HepG2 (cell line): ENCODE measurements around the gene MAPKAPK3. TPM values are rescaled to one million over a fixed set of nuclear protein-coding genes. Genes with fewer than 3 reads are reported as not detected.

Source experiments
- ARHGAP35 ChIP-seq: sonication (generic); formaldehyde crosslinking; IDR thresholded peaks from 2 replicates; pipeline ENCODE4 v1.9.0; 2022; ENCODE audit warnings: mild to moderate bottlenecking, inconsistent platforms, moderate library complexity, missing genetic modification reagents, borderline replicate concordance
- IKZF1 ChIP-seq: fragments of 450-650 bp; IDR thresholded peaks from 2 replicates; pipeline ENCODE4 v1.7.1; 2016
- KLF15 ChIP-seq: sonication (generic); formaldehyde crosslinking; IDR thresholded peaks from 2 replicates; pipeline ENCODE4 v1.8.1; 2023; ENCODE audit warnings: borderline replicate concordance, mild to moderate bottlenecking, inconsistent platforms, missing genetic modification reagents, mixed read lengths
- KLF9 ChIP-seq: IDR thresholded peaks from 2 replicates; pipeline ENCODE4 v1.6.1; 2016; ENCODE audit warnings: low read depth
- NCOA5 ChIP-seq: sonication (generic); formaldehyde crosslinking; IDR thresholded peaks from 2 replicates; pipeline ENCODE4 v1.4.0; 2020; ENCODE audit warnings: missing genetic modification reagents
- WIZ ChIP-seq: sonication (generic); formaldehyde crosslinking; IDR thresholded peaks from 2 replicates; pipeline ENCODE4 v1.5.1; 2020; ENCODE audit warnings: mild to moderate bottlenecking, missing genetic modification reagents
- YEATS4 ChIP-seq: sonication (generic); formaldehyde crosslinking; IDR thresholded peaks from 2 replicates; pipeline ENCODE4 v1.4.0; 2020; ENCODE audit warnings: missing genetic modification reagents, borderline replicate concordance
- ZNF549 ChIP-seq: sonication (generic); formaldehyde crosslinking; IDR thresholded peaks from 2 replicates; pipeline ENCODE4 v1.5.0; 2020; ENCODE audit warnings: missing genetic modification reagents
- ZNF570 ChIP-seq: sonication (generic); formaldehyde crosslinking; IDR thresholded peaks from 2 replicates; pipeline ENCODE4 v1.4.0; 2020; ENCODE audit warnings: mild to moderate bottlenecking, missing genetic modification reagents, borderline replicate concordance
- ZNF7 ChIP-seq: IDR thresholded peaks from 2 replicates; pipeline ENCODE4 v1.6.1; 2016; ENCODE audit warnings: missing biosample characterization, missing genetic modification reagents
- polyA plus RNA-seq, 8 experiments: library from polyadenylated mRNA; depleted of rRNA in 3 of 8; stranded (reverse) in 7 of 8; unstranded in 1 of 8; fragments of >200 nt; fragmentation: Illumina TruSeq in 4 of 8; extraction: Trizol in 4 of 8; gene quantifications; 2 replicates each; pipeline versions ENCODE4 v1.2.1 to v1.2.3, GENCODE V29; 2011 to 2016; ENCODE audit warnings: low read depth in 4 of 8, missing spikeins in 1 of 8, mixed read lengths in 1 of 8; ENCODE audit not compliant: insufficient read depth in 1 of 8
- total RNA-seq, 5 experiments: library from RNA; depleted of rRNA; stranded (reverse); fragments of >200 nt; fragmentation: Illumina TruSeq; extraction: Trizol; gene quantifications; 2 replicates each; pipeline ENCODE4 v1.2.3, GENCODE V29; 2016; ENCODE audit warnings: low read depth in 1 of 5
- TF ChIP-seq, protein P1 (sequence below): sonication (generic); formaldehyde crosslinking; IDR thresholded peaks from 2 replicates; pipeline ENCODE4 v1.4.0; 2020; ENCODE audit warnings: missing genetic modification reagents
- TF ChIP-seq, protein P2 (sequence below): sonication (generic); formaldehyde crosslinking; IDR thresholded peaks from 2 replicates; pipeline ENCODE4 v1.4.0; 2020; ENCODE audit warnings: missing genetic modification reagents, low read depth, mild to moderate bottlenecking, borderline replicate concordance
- TF ChIP-seq, protein P3 (sequence below): sonication (generic); formaldehyde crosslinking; IDR thresholded peaks from 2 replicates; pipeline ENCODE4 v1.4.0; 2020; ENCODE audit warnings: missing genetic modification reagents
- TF ChIP-seq, protein P4 (sequence below): IDR thresholded peaks from 2 replicates; pipeline ENCODE4 v1.6.1; 2016; ENCODE audit warnings: low read depth, missing genetic modification reagents, missing compliant biosample characterization
- TF ChIP-seq, protein P5 (sequence below): sonication (generic); formaldehyde crosslinking; conservative IDR thresholded peaks from 2 replicates; pipeline ENCODE4 v1.4.0; 2020; ENCODE audit warnings: missing genetic modification reagents
- TF ChIP-seq, protein P6 (sequence below): IDR thresholded peaks from 2 replicates; pipeline ENCODE4 v1.6.1; 2012; ENCODE audit warnings: inconsistent platforms

Gene MAPKAPK3
- total and polyA plus RNA-seq, 2 of the 13 experiments (the other 11 are each of a cell fraction or from before 2014, with no cell fraction given), result 39.9 to 41.2 TPM

DNA sequence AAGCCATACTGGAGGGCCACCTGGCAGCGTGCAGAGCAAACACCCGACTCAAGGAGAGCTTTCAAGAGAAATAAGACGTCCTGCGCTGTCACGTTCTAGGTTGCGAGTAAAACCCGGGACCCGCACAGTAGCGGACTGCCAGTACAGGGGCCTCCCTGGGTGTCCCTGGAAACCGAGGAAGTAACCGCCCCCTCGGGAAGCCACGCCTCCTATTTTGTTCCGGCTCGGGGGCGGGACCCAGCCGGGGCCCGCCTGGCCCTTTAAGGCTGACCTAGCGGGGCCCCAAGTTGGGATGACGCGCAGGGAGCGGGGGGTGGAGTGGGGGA is 218 bp upstream of the MAPKAPK3 start (continued):
- TF ChIP-seq, protein P1, sequence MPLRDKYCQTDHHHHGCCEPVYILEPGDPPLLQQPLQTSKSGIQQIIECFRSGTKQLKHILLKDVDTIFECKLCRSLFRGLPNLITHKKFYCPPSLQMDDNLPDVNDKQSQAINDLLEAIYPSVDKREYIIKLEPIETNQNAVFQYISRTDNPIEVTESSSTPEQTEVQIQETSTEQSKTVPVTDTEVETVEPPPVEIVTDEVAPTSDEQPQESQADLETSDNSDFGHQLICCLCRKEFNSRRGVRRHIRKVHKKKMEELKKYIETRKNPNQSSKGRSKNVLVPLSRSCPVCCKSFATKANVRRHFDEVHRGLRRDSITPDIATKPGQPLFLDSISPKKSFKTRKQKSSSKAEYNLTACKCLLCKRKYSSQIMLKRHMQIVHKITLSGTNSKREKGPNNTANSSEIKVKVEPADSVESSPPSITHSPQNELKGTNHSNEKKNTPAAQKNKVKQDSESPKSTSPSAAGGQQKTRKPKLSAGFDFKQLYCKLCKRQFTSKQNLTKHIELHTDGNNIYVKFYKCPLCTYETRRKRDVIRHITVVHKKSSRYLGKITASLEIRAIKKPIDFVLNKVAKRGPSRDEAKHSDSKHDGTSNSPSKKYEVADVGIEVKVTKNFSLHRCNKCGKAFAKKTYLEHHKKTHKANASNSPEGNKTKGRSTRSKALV (CRISPR knock-in tag), result no peak
- TF ChIP-seq, protein P2, sequence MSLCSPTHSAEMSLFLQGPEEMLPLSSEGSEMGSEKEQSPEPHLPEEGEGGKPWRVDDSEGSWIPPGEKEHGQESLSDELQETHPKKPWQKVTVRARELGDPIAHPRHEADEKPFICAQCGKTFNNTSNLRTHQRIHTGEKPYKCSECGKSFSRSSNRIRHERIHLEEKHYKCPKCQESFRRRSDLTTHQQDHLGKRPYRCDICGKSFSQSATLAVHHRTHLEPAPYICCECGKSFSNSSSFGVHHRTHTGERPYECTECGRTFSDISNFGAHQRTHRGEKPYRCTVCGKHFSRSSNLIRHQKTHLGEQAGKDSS (CRISPR knock-in tag), result no peak
- TF ChIP-seq WIZ, result no peak
- no peak for TF ChIP-seq ARHGAP35 (CRISPR knock-in tag)
- no peak for TF ChIP-seq YEATS4
- TF ChIP-seq ZNF7, result no peak
- no peak for TF ChIP-seq ZNF570 (CRISPR knock-in tag)
- no peak for TF ChIP-seq KLF15 (CRISPR knock-in tag)
- TF ChIP-seq, protein P3, sequence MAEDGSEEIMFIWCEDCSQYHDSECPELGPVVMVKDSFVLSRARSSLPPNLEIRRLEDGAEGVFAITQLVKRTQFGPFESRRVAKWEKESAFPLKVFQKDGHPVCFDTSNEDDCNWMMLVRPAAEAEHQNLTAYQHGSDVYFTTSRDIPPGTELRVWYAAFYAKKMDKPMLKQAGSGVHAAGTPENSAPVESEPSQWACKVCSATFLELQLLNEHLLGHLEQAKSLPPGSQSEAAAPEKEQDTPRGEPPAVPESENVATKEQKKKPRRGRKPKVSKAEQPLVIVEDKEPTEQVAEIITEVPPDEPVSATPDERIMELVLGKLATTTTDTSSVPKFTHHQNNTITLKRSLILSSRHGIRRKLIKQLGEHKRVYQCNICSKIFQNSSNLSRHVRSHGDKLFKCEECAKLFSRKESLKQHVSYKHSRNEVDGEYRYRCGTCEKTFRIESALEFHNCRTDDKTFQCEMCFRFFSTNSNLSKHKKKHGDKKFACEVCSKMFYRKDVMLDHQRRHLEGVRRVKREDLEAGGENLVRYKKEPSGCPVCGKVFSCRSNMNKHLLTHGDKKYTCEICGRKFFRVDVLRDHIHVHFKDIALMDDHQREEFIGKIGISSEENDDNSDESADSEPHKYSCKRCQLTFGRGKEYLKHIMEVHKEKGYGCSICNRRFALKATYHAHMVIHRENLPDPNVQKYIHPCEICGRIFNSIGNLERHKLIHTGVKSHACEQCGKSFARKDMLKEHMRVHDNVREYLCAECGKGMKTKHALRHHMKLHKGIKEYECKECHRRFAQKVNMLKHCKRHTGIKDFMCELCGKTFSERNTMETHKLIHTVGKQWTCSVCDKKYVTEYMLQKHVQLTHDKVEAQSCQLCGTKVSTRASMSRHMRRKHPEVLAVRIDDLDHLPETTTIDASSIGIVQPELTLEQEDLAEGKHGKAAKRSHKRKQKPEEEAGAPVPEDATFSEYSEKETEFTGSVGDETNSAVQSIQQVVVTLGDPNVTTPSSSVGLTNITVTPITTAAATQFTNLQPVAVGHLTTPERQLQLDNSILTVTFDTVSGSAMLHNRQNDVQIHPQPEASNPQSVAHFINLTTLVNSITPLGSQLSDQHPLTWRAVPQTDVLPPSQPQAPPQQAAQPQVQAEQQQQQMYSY (CRISPR knock-in tag), result peak; percentile 92
- no peak for TF ChIP-seq NCOA5 (CRISPR knock-in tag)
- TF ChIP-seq, protein P4, sequence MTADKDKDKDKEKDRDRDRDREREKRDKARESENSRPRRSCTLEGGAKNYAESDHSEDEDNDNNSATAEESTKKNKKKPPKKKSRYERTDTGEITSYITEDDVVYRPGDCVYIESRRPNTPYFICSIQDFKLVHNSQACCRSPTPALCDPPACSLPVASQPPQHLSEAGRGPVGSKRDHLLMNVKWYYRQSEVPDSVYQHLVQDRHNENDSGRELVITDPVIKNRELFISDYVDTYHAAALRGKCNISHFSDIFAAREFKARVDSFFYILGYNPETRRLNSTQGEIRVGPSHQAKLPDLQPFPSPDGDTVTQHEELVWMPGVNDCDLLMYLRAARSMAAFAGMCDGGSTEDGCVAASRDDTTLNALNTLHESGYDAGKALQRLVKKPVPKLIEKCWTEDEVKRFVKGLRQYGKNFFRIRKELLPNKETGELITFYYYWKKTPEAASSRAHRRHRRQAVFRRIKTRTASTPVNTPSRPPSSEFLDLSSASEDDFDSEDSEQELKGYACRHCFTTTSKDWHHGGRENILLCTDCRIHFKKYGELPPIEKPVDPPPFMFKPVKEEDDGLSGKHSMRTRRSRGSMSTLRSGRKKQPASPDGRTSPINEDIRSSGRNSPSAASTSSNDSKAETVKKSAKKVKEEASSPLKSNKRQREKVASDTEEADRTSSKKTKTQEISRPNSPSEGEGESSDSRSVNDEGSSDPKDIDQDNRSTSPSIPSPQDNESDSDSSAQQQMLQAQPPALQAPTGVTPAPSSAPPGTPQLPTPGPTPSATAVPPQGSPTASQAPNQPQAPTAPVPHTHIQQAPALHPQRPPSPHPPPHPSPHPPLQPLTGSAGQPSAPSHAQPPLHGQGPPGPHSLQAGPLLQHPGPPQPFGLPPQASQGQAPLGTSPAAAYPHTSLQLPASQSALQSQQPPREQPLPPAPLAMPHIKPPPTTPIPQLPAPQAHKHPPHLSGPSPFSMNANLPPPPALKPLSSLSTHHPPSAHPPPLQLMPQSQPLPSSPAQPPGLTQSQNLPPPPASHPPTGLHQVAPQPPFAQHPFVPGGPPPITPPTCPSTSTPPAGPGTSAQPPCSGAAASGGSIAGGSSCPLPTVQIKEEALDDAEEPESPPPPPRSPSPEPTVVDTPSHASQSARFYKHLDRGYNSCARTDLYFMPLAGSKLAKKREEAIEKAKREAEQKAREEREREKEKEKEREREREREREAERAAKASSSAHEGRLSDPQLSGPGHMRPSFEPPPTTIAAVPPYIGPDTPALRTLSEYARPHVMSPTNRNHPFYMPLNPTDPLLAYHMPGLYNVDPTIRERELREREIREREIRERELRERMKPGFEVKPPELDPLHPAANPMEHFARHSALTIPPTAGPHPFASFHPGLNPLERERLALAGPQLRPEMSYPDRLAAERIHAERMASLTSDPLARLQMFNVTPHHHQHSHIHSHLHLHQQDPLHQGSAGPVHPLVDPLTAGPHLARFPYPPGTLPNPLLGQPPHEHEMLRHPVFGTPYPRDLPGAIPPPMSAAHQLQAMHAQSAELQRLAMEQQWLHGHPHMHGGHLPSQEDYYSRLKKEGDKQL (CRISPR knock-in tag), result no peak
- no peak for TF ChIP-seq KLF9 (CRISPR knock-in tag)
- TF ChIP-seq, protein P5, sequence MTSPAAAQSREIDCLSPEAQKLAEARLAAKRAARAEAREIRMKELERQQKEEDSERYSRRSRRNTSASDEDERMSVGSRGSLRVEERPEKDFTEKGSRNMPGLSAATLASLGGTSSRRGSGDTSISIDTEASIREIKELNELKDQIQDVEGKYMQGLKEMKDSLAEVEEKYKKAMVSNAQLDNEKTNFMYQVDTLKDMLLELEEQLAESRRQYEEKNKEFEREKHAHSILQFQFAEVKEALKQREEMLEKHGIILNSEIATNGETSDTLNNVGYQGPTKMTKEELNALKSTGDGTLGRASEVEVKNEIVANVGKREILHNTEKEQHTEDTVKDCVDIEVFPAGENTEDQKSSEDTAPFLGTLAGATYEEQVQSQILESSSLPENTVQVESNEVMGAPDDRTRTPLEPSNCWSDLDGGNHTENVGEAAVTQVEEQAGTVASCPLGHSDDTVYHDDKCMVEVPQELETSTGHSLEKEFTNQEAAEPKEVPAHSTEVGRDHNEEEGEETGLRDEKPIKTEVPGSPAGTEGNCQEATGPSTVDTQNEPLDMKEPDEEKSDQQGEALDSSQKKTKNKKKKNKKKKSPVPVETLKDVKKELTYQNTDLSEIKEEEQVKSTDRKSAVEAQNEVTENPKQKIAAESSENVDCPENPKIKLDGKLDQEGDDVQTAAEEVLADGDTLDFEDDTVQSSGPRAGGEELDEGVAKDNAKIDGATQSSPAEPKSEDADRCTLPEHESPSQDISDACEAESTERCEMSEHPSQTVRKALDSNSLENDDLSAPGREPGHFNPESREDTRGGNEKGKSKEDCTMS, result no peak
- TF ChIP-seq, protein P6, sequence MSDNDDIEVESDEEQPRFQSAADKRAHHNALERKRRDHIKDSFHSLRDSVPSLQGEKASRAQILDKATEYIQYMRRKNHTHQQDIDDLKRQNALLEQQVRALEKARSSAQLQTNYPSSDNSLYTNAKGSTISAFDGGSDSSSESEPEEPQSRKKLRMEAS, result no peak
- TF ChIP-seq ZNF549, result no peak
- no peak for TF ChIP-seq IKZF1
